NB4 (cell line): ENCODE data around the gene KIF23.

Experiments used
- DNase-seq: peaks from one replicate; pipeline ENCODE4 v3.0.0; 2010; ENCODE audit warnings: low read depth
- H3K4me3 ChIP-seq: one replicate; pipeline ENCODE4 v1.5.1; 2011; ENCODE audit warnings: mild to moderate bottlenecking, low read depth, low read length, moderate library complexity
- CTCF ChIP-seq: IDR thresholded peaks from one replicate; pipeline ENCODE4 v1.5.1; 2012; ENCODE audit warnings: low read depth, low read length
- MAX ChIP-seq: IDR thresholded peaks from 2 replicates; pipeline ENCODE4 v1.6.1; 2011; ENCODE audit warnings: low read depth, low read length
- MYC ChIP-seq: IDR thresholded peaks from 2 replicates; pipeline ENCODE4 v1.6.1; 2011; ENCODE audit warnings: low read depth, low read length
- POLR2A ChIP-seq: IDR thresholded peaks from 2 replicates; pipeline ENCODE4 v1.6.1; 2011; ENCODE audit warnings: mild to moderate bottlenecking; ENCODE audit not compliant: insufficient read length; ENCODE audit errors: extremely low read depth

The KIF23 gene

GRCh38 chr15:69466733-69467132 lies 52.6 kb downstream of the KIF23 start:
- no peak for DNase-seq
- TF ChIP-seq CTCF (no peak), POLR2A (no peak), MAX (no peak), MYC (no peak)
- H3K4me3 ChIP-seq: no peak overlapping the region

- no peak for TF ChIP-seq MYC
- TF ChIP-seq POLR2A: no peak
- TF ChIP-seq CTCF: no peak
- no peak for TF ChIP-seq MAX
- H3K4me3 ChIP-seq: no peak overlapping the region
- no peak for DNase-seq
Observed at GRCh38 chr15:69467636-69468035, 53.5 kb downstream of the KIF23 start.

GRCh38 chr15:69468241-69469121 lies 54.3 kb downstream of the KIF23 start:
- no peak overlapping the region for H3K4me3 ChIP-seq
- peak; percentile 89 for TF ChIP-seq MAX
- no peak for TF ChIP-seq POLR2A
- TF ChIP-seq CTCF: no peak
- peak; percentile 83 for TF ChIP-seq MYC
- DNase-seq: peak; percentile 89

- DNase-seq: no peak
- TF ChIP-seq POLR2A (no peak), MAX (no peak), MYC (no peak)
Observed at GRCh38 chr15:69469467-69470201, 55.5 kb downstream of the KIF23 start.

GRCh38 chr15:69472046-69472445 lies 57.9 kb downstream of the KIF23 start:
- no peak for DNase-seq
- TF ChIP-seq MAX: no peak
- TF ChIP-seq CTCF: no peak
- no peak for TF ChIP-seq POLR2A
- TF ChIP-seq MYC: no peak
- H3K4me3 ChIP-seq: no peak overlapping the region

More at GRCh38 chr15:69469467-69470201, 55.5 kb downstream of the KIF23 start:
- no peak overlapping the region for H3K4me3 ChIP-seq
